Brain microvascular endothelial cell (primary cell): ENCODE data around the gene BRME1.
A peak's percentile ranks its signal among the peaks of the same experiment; 100 is the strongest.

ENCODE experiments used
- DNase-seq: peaks from one replicate; pipeline ENCODE4 v3.0.0-alpha.2; 2020
- H3K27ac ChIP-seq: fragments of 250-450 bp; sonication (Bioruptor Pico); 2 replicates; pipeline ENCODE4 v1.5.1; 2020; ENCODE audit warnings: mild to moderate bottlenecking, moderate library complexity
- H3K27me3 ChIP-seq: fragments of 250-450 bp; sonication (Bioruptor Pico); replicated peaks from 2 replicates; pipeline ENCODE4 v1.5.1; 2020; ENCODE audit warnings: mild to moderate bottlenecking
- H3K36me3 ChIP-seq: fragments of 250-450 bp; sonication (Bioruptor Pico); replicated peaks from 2 replicates; pipeline ENCODE4 v1.5.1; 2020; ENCODE audit warnings: mild to moderate bottlenecking
- H3K4me3 ChIP-seq: 2 replicates; pipeline ENCODE4 v1.5.1; 2011; ENCODE audit warnings: low read depth, mild to moderate bottlenecking, control low read depth, low read length, moderate library complexity
- CTCF ChIP-seq: IDR thresholded peaks from 2 replicates; pipeline ENCODE4 v1.5.1; 2011; ENCODE audit warnings: low read depth, mild to moderate bottlenecking, moderate library complexity, low read length, control low read depth, inconsistent platforms; ENCODE audit errors: missing control alignments
- in situ Hi-C: cut with HindIII; loops from 2 replicates; pipeline ENCODE4 v1.10.0; 2017; ENCODE audit warnings: low sequenced_read_pairs, low pct_ligation_motif_present

The BRME1 gene

GRCh38 chr19:13865571-13866462 lies 40.1 kb downstream of the BRME1 start:
- in situ Hi-C loops = no loop called here
- Histone ChIP-seq H3K36me3 (no peaks in the 10 kb centered on the region), H3K27ac (no peak overlapping the region), H3K27me3 (no peaks in the 10 kb centered on the region), H3K4me3 (peak overlapping the region; percentile 55)
- TF ChIP-seq CTCF = no peak
- DNase-seq = no peak

GRCh38 chr19:13864667-13865570 lies 41.0 kb downstream of the BRME1 start:
- H3K27me3 ChIP-seq = no peaks in the 10 kb centered on the region
- no peak for TF ChIP-seq CTCF
- H3K36me3 ChIP-seq = no peaks in the 10 kb centered on the region
- in situ Hi-C loops = no loop called here
- DNase-seq = no peak
- peak overlapping the region; percentile 55 for H3K4me3 ChIP-seq
- no peak overlapping the region for H3K27ac ChIP-seq

- Histone ChIP-seq H3K27me3 (no peaks in the 10 kb centered on the region), H3K36me3 (no peaks in the 10 kb centered on the region), H3K27ac (no peak overlapping the region), H3K4me3 (no peak overlapping the region)
- DNase-seq = no peak
- in situ Hi-C loops = no loop called here
- TF ChIP-seq CTCF = no peak
These were observed 41.8 kb downstream of the BRME1 start for GRCh38 chr19:13864046-13864666.

GRCh38 chr19:13861714-13862531 lies 44.0 kb downstream of the BRME1 start:
- peak; percentile 89 for DNase-seq
- Histone ChIP-seq H3K4me3 (peak overlapping the region; percentile 51), H3K27me3 (no peaks in the 10 kb centered on the region)

More at GRCh38 chr19:13861714-13862531, 44.0 kb downstream of the BRME1 start:
- TF ChIP-seq CTCF = peak; percentile 94
- H3K27ac ChIP-seq = peak overlapping the region; percentile 93
- in situ Hi-C loops = no loop called here
- no peaks in the 10 kb centered on the region for H3K36me3 ChIP-seq
